H9 (cell line): ENCODE measurements around the gene NCKAP5. TPM values are rescaled to one million over a fixed set of nuclear protein-coding genes. Genes with fewer than 3 reads are reported as not detected.

ENCODE experiments used
- DNase-seq: peaks from one replicate; pipeline ENCODE4 v3.0.0-alpha.2; 2017
- H2AFZ ChIP-seq: one replicate; pipeline ENCODE4 v1.6.1; 2013; ENCODE audit warnings: mild to moderate bottlenecking, low read length, control low read depth, moderate library complexity
- H2AK5ac ChIP-seq: 2 replicates; pipeline ENCODE4 v1.6.1; 2013; ENCODE audit warnings: low read length, control low read depth, mixed read lengths; ENCODE audit not compliant: insufficient read length
- H2BK120ac ChIP-seq: one replicate; pipeline ENCODE4 v1.6.1; 2013; ENCODE audit warnings: low read depth, mild to moderate bottlenecking, low read length, control low read depth, inconsistent platforms; ENCODE audit not compliant: poor library complexity, severe bottlenecking
- H2BK12ac ChIP-seq: 2 replicates; pipeline ENCODE4 v1.6.1; 2013; ENCODE audit warnings: low read length, control low read depth, mixed read lengths, low read depth; ENCODE audit not compliant: insufficient read length
- H2BK15ac ChIP-seq: 2 replicates; pipeline ENCODE4 v1.6.1; 2013; ENCODE audit warnings: low read depth, low read length, control low read depth
- H2BK20ac ChIP-seq: one replicate; pipeline ENCODE4 v1.6.1; 2013; ENCODE audit warnings: low read depth, mild to moderate bottlenecking, low read length, control low read depth, inconsistent platforms; ENCODE audit not compliant: poor library complexity, severe bottlenecking
- H2BK5ac ChIP-seq: 2 replicates; pipeline ENCODE4 v1.6.1; 2013; ENCODE audit warnings: low read length, control low read depth, mixed read lengths; ENCODE audit not compliant: insufficient read length
- H3K14ac ChIP-seq: 2 replicates; pipeline ENCODE4 v1.6.1; 2013; ENCODE audit warnings: low read length, control low read depth; ENCODE audit not compliant: insufficient read depth
- H3K18ac ChIP-seq: 2 replicates; pipeline ENCODE4 v1.6.1; 2013; ENCODE audit warnings: low read depth, mild to moderate bottlenecking, mixed read lengths, low read length, control low read depth; ENCODE audit not compliant: insufficient read length
- H3K23ac ChIP-seq: 2 replicates; pipeline ENCODE4 v1.6.1; 2013; ENCODE audit warnings: low read length, control low read depth, mixed read lengths, low read depth; ENCODE audit not compliant: insufficient read length
- H3K23me2 ChIP-seq: 2 replicates; pipeline ENCODE4 v1.6.1; 2013; ENCODE audit warnings: low read depth, mild to moderate bottlenecking, mixed read lengths, low read length, control low read depth; ENCODE audit not compliant: insufficient read length, poor library complexity, severe bottlenecking
- H3K27ac ChIP-seq: 2 replicates; pipeline ENCODE4 v1.5.1; 2013; ENCODE audit warnings: low read length, control low read depth, mixed read lengths, low read depth; ENCODE audit not compliant: insufficient read length
- H3K27me3 ChIP-seq: 2 replicates; pipeline ENCODE4 v1.6.1; 2013; ENCODE audit warnings: low read length, control low read depth, inconsistent platforms; ENCODE audit not compliant: insufficient read depth
- H3K4ac ChIP-seq: 2 replicates; pipeline ENCODE4 v1.6.1; 2013; ENCODE audit warnings: low read depth, mild to moderate bottlenecking, control low read depth, inconsistent platforms, low read length, moderate library complexity
- H3K4me1 ChIP-seq: 2 replicates; pipeline ENCODE4 v1.6.1; 2013; ENCODE audit warnings: low read length, control low read depth, inconsistent platforms; ENCODE audit not compliant: insufficient read depth
- H3K4me2 ChIP-seq: 2 replicates; pipeline ENCODE4 v1.6.1; 2013; ENCODE audit warnings: low read length, control low read depth, mixed read lengths; ENCODE audit not compliant: insufficient read length, insufficient read depth
- H3K56ac ChIP-seq: 2 replicates; pipeline ENCODE4 v1.6.1; 2013; ENCODE audit warnings: low read depth, mild to moderate bottlenecking, mixed read lengths, low read length, control low read depth; ENCODE audit not compliant: insufficient read length
- H3K79me1 ChIP-seq: 2 replicates; pipeline ENCODE4 v1.6.1; 2013; ENCODE audit warnings: low read depth, mild to moderate bottlenecking, moderate library complexity, low read length, control low read depth, inconsistent platforms; ENCODE audit not compliant: insufficient read depth, poor library complexity, severe bottlenecking
- H3K79me2 ChIP-seq: 2 replicates; pipeline ENCODE4 v1.6.1; 2013; ENCODE audit warnings: low read length, control low read depth, inconsistent platforms; ENCODE audit not compliant: insufficient read depth
- H3K9ac ChIP-seq: 2 replicates; pipeline ENCODE4 v1.6.1; 2013; ENCODE audit warnings: low read length, control low read depth, mixed read lengths; ENCODE audit not compliant: insufficient read length; ENCODE audit errors: extremely low read depth
- H3K9me3 ChIP-seq: one replicate; pipeline ENCODE4 v1.6.1; 2013; ENCODE audit warnings: low read depth, low read length, inconsistent platforms; ENCODE audit not compliant: control insufficient read depth
- H3T11ph ChIP-seq: one replicate; pipeline ENCODE4 v1.6.1; 2013; ENCODE audit warnings: mild to moderate bottlenecking, low read length, control low read depth, inconsistent platforms
- H4K20me1 ChIP-seq: one replicate; pipeline ENCODE4 v1.6.1; 2013; ENCODE audit not compliant: control insufficient read depth, insufficient read length, insufficient read depth
- H4K5ac ChIP-seq: 2 replicates; pipeline ENCODE4 v1.6.1; 2013; ENCODE audit warnings: low read depth, mild to moderate bottlenecking, mixed read lengths, low read length, control low read depth; ENCODE audit not compliant: insufficient read length
- H4K8ac ChIP-seq: replicated peaks from 2 replicates; pipeline ENCODE4 v1.6.1; 2013; ENCODE audit warnings: low read length, control low read depth, mixed read lengths, low read depth; ENCODE audit not compliant: insufficient read length
- H4K91ac ChIP-seq: 2 replicates; pipeline ENCODE4 v1.6.1; 2013; ENCODE audit warnings: low read depth, mild to moderate bottlenecking, moderate library complexity, mixed read lengths, low read length, control low read depth; ENCODE audit not compliant: insufficient read length
- H3K27ac Mint-ChIP-seq, 3 experiments: 2 replicates in 2 of 3; 3 replicates in 1 of 3; pipeline ENCODE4 v1.8.0; 2020 to 2021; ENCODE audit warnings: mixed read lengths in 3 of 3, mild to moderate bottlenecking in 1 of 3, moderate library complexity in 1 of 3
- H3K27me3 Mint-ChIP-seq: 2 replicates; pipeline ENCODE4 v1.8.0; 2021; ENCODE audit warnings: low read depth, mild to moderate bottlenecking, moderate library complexity, mixed read lengths
- H3K36me3 Mint-ChIP-seq, 3 experiments: 2 replicates in 2 of 3; 3 replicates in 1 of 3; pipeline ENCODE4 v1.8.0; 2020 to 2021; ENCODE audit warnings: low read depth in 3 of 3, mixed read lengths in 3 of 3; ENCODE audit not compliant: insufficient read depth in 1 of 3
- H3K4me1 Mint-ChIP-seq, 2 experiments: 2 replicates each; pipeline ENCODE4 v1.8.0; 2020; ENCODE audit warnings: mixed read lengths in 2 of 2
- H3K4me3 Mint-ChIP-seq, 2 experiments: 2 replicates in 1 of 2; 3 replicates in 1 of 2; pipeline ENCODE4 v1.8.0; 2020 to 2021; ENCODE audit warnings: mild to moderate bottlenecking in 2 of 2, mixed read lengths in 2 of 2, moderate library complexity in 1 of 2
- H3K9me3 Mint-ChIP-seq, 2 experiments: 2 replicates in 1 of 2; 3 replicates in 1 of 2; pipeline ENCODE4 v1.8.0; 2020; ENCODE audit warnings: mild to moderate bottlenecking in 2 of 2, mixed read lengths in 2 of 2, moderate library complexity in 1 of 2
- WGBS: extraction: QIAGEN DNeasy Blood & Tissue Kit; methylation state at CpG from one replicate; pipeline ENCODE4 v1.1.7; 2013; ENCODE audit warnings: missing lambda C conversion rate, low lambda C conversion rate, mixed read lengths; ENCODE audit not compliant: insufficient read length; ENCODE audit errors: extremely low coverage; 5-methylcytosine and 5-hydroxymethylcytosine counted together
- total RNA-seq: library from RNA; stranded (reverse); gene quantifications from 2 replicates; pipeline ENCODE4 v1.2.1, GENCODE V29; 2021
- TF ChIP-seq, protein P1 (sequence below): fragments of 200-600 bp; sonication (generic); conservative IDR thresholded peaks from 3 replicates; pipeline ENCODE4 v1.8.0; 2021; ENCODE audit warnings: antibody characterized with exemption, mild to moderate bottlenecking

The NCKAP5 gene
- total RNA-seq, 1 experiment from 2014 or later, result 0.26 TPM

DNA sequence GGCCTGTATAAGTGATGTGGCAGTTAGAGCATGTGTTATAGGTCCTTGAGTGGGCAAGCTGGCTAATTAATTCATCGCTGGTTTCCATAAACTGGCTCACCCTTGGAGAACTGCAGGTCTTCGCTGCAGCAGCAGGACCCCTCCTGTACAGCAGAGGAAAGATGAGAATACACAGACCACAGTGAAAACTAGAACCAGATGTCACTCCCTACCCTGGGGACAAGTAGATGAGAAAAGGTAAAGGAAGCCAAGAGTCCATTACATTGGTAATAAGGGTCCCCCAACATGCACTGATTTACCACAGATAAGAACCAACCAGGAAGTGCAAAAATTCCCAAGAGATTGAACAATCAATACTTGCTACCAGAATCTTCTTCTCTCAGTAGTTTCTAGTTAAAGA is 482.6 kb downstream of the NCKAP5 start:
- Histone ChIP-seq H3K23me2 (no peaks in the 10 kb centered on the region), H3K79me2 (no peaks in the 10 kb centered on the region), H3K27ac (no peak overlapping the region), H4K20me1 (no peaks in the 10 kb centered on the region), H2BK120ac (no peak overlapping the region), H3K4ac (no peak overlapping the region), H4K8ac (no peak overlapping the region), H2AFZ (no peak overlapping the region), H3K56ac (no peak overlapping the region), H3K9ac (no peak overlapping the region), H3K14ac (no peak overlapping the region), H3K18ac (no peak overlapping the region), H3K27me3 (no peaks in the 10 kb centered on the region), H3K4me2 (no peak overlapping the region), H2BK5ac (no peak overlapping the region), H2BK15ac (no peak overlapping the region), H4K91ac (no peak overlapping the region), H2AK5ac (no peak overlapping the region), H4K5ac (no peak overlapping the region), H3K23ac (no peak overlapping the region), H3K79me1 (no peaks in the 10 kb centered on the region), H3K4me1 (no peaks in the 10 kb centered on the region), H3T11ph (no peak overlapping the region), H2BK20ac (no peak overlapping the region), H2BK12ac (no peak overlapping the region), H3K9me3 (no peaks in the 10 kb centered on the region)
- 0 out of 4 replicates have a peak, but pooled peaks cover 0 to 3% of the 10 kb centered on the region in 2 experiments for H3K4me1 Mint-ChIP-seq
- H3K9me3 Mint-ChIP-seq, result no peaks in the 10 kb centered on the region; a peak in 1 of 5 replicates
- H3K4me3 Mint-ChIP-seq, result no peak overlapping the region
- H3K36me3 Mint-ChIP-seq, result no peaks in the 10 kb centered on the region
- H3K27ac Mint-ChIP-seq, result peak overlapping the region in 1 of 3 experiments; percentile 26; a peak in 1 of 7 replicates
- TF ChIP-seq, protein P1, sequence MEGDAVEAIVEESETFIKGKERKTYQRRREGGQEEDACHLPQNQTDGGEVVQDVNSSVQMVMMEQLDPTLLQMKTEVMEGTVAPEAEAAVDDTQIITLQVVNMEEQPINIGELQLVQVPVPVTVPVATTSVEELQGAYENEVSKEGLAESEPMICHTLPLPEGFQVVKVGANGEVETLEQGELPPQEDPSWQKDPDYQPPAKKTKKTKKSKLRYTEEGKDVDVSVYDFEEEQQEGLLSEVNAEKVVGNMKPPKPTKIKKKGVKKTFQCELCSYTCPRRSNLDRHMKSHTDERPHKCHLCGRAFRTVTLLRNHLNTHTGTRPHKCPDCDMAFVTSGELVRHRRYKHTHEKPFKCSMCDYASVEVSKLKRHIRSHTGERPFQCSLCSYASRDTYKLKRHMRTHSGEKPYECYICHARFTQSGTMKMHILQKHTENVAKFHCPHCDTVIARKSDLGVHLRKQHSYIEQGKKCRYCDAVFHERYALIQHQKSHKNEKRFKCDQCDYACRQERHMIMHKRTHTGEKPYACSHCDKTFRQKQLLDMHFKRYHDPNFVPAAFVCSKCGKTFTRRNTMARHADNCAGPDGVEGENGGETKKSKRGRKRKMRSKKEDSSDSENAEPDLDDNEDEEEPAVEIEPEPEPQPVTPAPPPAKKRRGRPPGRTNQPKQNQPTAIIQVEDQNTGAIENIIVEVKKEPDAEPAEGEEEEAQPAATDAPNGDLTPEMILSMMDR, result no peak
- no peaks in the 10 kb centered on the region for H3K27me3 Mint-ChIP-seq
- WGBS, result no CpG with 5 or more reads among the region's 2 CpGs
- no peak for DNase-seq
